H1 (cell line): Measurements from ENCODE around the gene GRB14. TPM values are rescaled to one million over a fixed set of nuclear protein-coding genes. Genes with fewer than 3 reads are reported as not detected.

Experiments
- CTCF ChIA-PET: fragments of 300-600 bp; sonication (Branson Sonifier 250); formaldehyde crosslinking; loops from one replicate; lab custom pipeline; 2021; ENCODE audit not compliant: partially characterized antibody; lab: Charles Lee
- POLR2A ChIA-PET: fragments of 300-600 bp; sonication (Branson Sonifier 250); formaldehyde crosslinking; loops from one replicate; lab custom pipeline; 2021; ENCODE audit warnings: inconsistent platforms; ENCODE audit not compliant: partially characterized antibody; lab: Charles Lee
- DNase-seq, 2 experiments: peaks; one replicate each; pipeline versions ENCODE4 v3.0.0 to v3.0.0-alpha.2; 2010 to 2022; ENCODE audit warnings: low spot score in 2 of 2, low read depth in 1 of 2, mixed read lengths in 1 of 2
- FAIRE-seq: peaks from 2 replicates; lab custom pipeline; 2011; peaks lifted over from hg19 to GRCh38; lab: Jason Lieb, UNC
- H2AFZ ChIP-seq: 2 replicates; pipeline ENCODE4 v1.8.1; 2012; ENCODE audit warnings: low read length, inconsistent platforms
- H2AK5ac ChIP-seq: 2 replicates; pipeline ENCODE4 v1.6.1; 2013; ENCODE audit warnings: low read depth, low read length
- H2BK120ac ChIP-seq: replicated peaks from 2 replicates; pipeline ENCODE3; 2013; ENCODE audit warnings: low read depth, low read length, inconsistent platforms
- H2BK12ac ChIP-seq: 2 replicates; pipeline ENCODE4 v1.6.1; 2013; ENCODE audit warnings: low read depth, low read length
- H2BK15ac ChIP-seq: 2 replicates; pipeline ENCODE4 v1.6.1; 2013; ENCODE audit warnings: low read length
- H2BK20ac ChIP-seq: 2 replicates; pipeline ENCODE4 v1.6.1; 2013; ENCODE audit warnings: low read length
- H2BK5ac ChIP-seq: 2 replicates; pipeline ENCODE4 v1.6.1; 2013; ENCODE audit warnings: low read depth, low read length
- H3K14ac ChIP-seq: 2 replicates; pipeline ENCODE4 v1.6.1; 2013; ENCODE audit warnings: inconsistent platforms; ENCODE audit not compliant: insufficient read length
- H3K18ac ChIP-seq: 2 replicates; pipeline ENCODE4 v1.6.1; 2013; ENCODE audit warnings: low read length; ENCODE audit errors: extremely low read depth
- H3K23ac ChIP-seq: 2 replicates; pipeline ENCODE4 v1.6.1; 2013; ENCODE audit warnings: inconsistent platforms; ENCODE audit not compliant: insufficient read length
- H3K23me2 ChIP-seq: 2 replicates; pipeline ENCODE4 v1.6.1; 2013; ENCODE audit warnings: low read depth, low read length
- H3K27ac ChIP-seq: 2 replicates; pipeline ENCODE4 v1.6.1; 2011; ENCODE audit warnings: low read depth, low read length, inconsistent platforms
- H3K27me3 ChIP-seq, 4 experiments: replicated peaks in 1 of 4; 1 replicate in 1 of 4; 2 replicates in 3 of 4; pipeline versions ENCODE4 v1.6.1 to v1.8.1; 2011 to 2013; ENCODE audit warnings: low read length in 3 of 4, mild to moderate bottlenecking in 3 of 4, inconsistent platforms in 2 of 4, mixed read lengths in 2 of 4, moderate library complexity in 1 of 4; ENCODE audit not compliant: control insufficient read depth in 3 of 4, insufficient read depth in 3 of 4; ENCODE audit errors: extremely low read depth in 1 of 4
- H3K36me3 ChIP-seq, 4 experiments: 2 replicates each; pipeline versions ENCODE4 v1.6.1 to v1.8.1; 2011 to 2013; ENCODE audit warnings: mild to moderate bottlenecking in 4 of 4, low read length in 3 of 4, moderate library complexity in 2 of 4, control low read depth in 1 of 4, inconsistent platforms in 1 of 4; ENCODE audit not compliant: insufficient read depth in 4 of 4, control insufficient read depth in 2 of 4
- H3K4ac ChIP-seq: replicated peaks from 2 replicates; pipeline ENCODE3; 2013; ENCODE audit warnings: low read length, low read depth, mixed read lengths, inconsistent platforms; ENCODE audit not compliant: insufficient read length
- H3K4me1 ChIP-seq, 4 experiments: replicated peaks in 1 of 4; 1 replicate in 1 of 4; 2 replicates in 3 of 4; pipeline versions ENCODE4 v1.6.1 to v1.8.1; 2011 to 2013; ENCODE audit warnings: low read length in 3 of 4, inconsistent platforms in 2 of 4, mixed read lengths in 1 of 4; ENCODE audit not compliant: insufficient read depth in 4 of 4, control insufficient read depth in 3 of 4
- H3K4me2 ChIP-seq, 2 experiments: 2 replicates each; pipeline versions ENCODE4 v1.6.1 to v1.8.1; 2011 to 2013; ENCODE audit warnings: low read depth in 2 of 2, low read length in 2 of 2, control low read depth in 1 of 2, inconsistent platforms in 1 of 2, mild to moderate bottlenecking in 1 of 2; ENCODE audit not compliant: insufficient read depth in 1 of 2
- H3K4me3 ChIP-seq, 4 experiments: fragments of 200-600, 300-600 bp in 1 of 4; sonication (generic), shearing (Covaris generic), sonication (Bioruptor Twin) in 1 of 4; 2 replicates each; pipeline versions ENCODE4 v1.5.1 to v1.8.1; 2011 to 2016; ENCODE audit warnings: low read length in 4 of 4, low read depth in 3 of 4, control low read depth in 2 of 4, inconsistent platforms in 2 of 4, mild to moderate bottlenecking in 2 of 4, mixed read lengths in 1 of 4, moderate library complexity in 1 of 4; ENCODE audit not compliant: insufficient read depth in 2 of 4; ENCODE audit errors: extremely low read depth in 1 of 4
- H3K56ac ChIP-seq: replicated peaks from 2 replicates; pipeline ENCODE3; 2013; ENCODE audit warnings: low read depth, mild to moderate bottlenecking, mixed read lengths, low read length, inconsistent platforms; ENCODE audit not compliant: insufficient read length
- H3K79me1 ChIP-seq: 2 replicates; pipeline ENCODE4 v1.6.1; 2013; ENCODE audit warnings: low read depth, low read length, control low read depth
- H3K79me2 ChIP-seq, 2 experiments: 2 replicates each; pipeline versions ENCODE4 v1.6.1 to v1.8.1; 2012 to 2013; ENCODE audit warnings: low read length in 2 of 2, mild to moderate bottlenecking in 2 of 2, inconsistent platforms in 1 of 2; ENCODE audit not compliant: insufficient read depth in 2 of 2, control insufficient read depth in 1 of 2
- H3K9ac ChIP-seq, 4 experiments: replicated peaks in 1 of 4; 1 replicate in 1 of 4; 2 replicates in 3 of 4; pipeline versions ENCODE4 v1.6.1 to v1.8.1; 2011 to 2013; ENCODE audit warnings: low read depth in 3 of 4, low read length in 3 of 4, control low read depth in 2 of 4, mild to moderate bottlenecking in 2 of 4, moderate library complexity in 2 of 4, inconsistent platforms in 1 of 4; ENCODE audit errors: extremely low read depth in 1 of 4
- H3K9me3 ChIP-seq, 2 experiments: 2 replicates each; pipeline versions ENCODE4 v1.6.1 to v1.8.1; 2012 to 2013; ENCODE audit warnings: mild to moderate bottlenecking in 2 of 2, moderate library complexity in 2 of 2, control low read depth in 1 of 2, inconsistent platforms in 1 of 2, low read depth in 1 of 2, low read length in 1 of 2, mixed read lengths in 1 of 2; ENCODE audit not compliant: insufficient read depth in 2 of 2
- H4K20me1 ChIP-seq, 2 experiments: replicated peaks in 1 of 2; 2 replicates each; pipeline versions ENCODE3 to v1.8.1; 2011 to 2013; ENCODE audit warnings: inconsistent platforms in 2 of 2, low read length in 2 of 2, mild to moderate bottlenecking in 1 of 2; ENCODE audit not compliant: insufficient read depth in 2 of 2, control insufficient read depth in 1 of 2
- H4K5ac ChIP-seq: 2 replicates; pipeline ENCODE4 v1.6.1; 2013; ENCODE audit warnings: low read length, low read depth, mixed read lengths, inconsistent platforms; ENCODE audit not compliant: insufficient read length
- H4K8ac ChIP-seq: 2 replicates; pipeline ENCODE4 v1.8.0; 2013; ENCODE audit warnings: mild to moderate bottlenecking, moderate library complexity, low read length, inconsistent platforms; ENCODE audit not compliant: insufficient read depth; ENCODE audit errors: extremely low read depth
- H4K91ac ChIP-seq: replicated peaks from 2 replicates; pipeline ENCODE3; 2013; ENCODE audit warnings: low read length, mixed read lengths, inconsistent platforms; ENCODE audit not compliant: insufficient read length
- ATF3 ChIP-seq: IDR thresholded peaks from 2 replicates; pipeline ENCODE4 v1.6.1; 2011; ENCODE audit warnings: low read depth, mild to moderate bottlenecking, low read length; ENCODE audit not compliant: insufficient read depth
- BACH1 ChIP-seq: IDR thresholded peaks from 2 replicates; pipeline ENCODE4 v1.6.1; 2012; ENCODE audit warnings: low read length, improper control_type of control experiment
- E2F6 ChIP-seq: IDR thresholded peaks from 2 replicates; pipeline ENCODE4 v1.6.1; 2012; ENCODE audit warnings: inconsistent platforms
- EGR1 ChIP-seq: IDR thresholded peaks from 2 replicates; pipeline ENCODE4 v1.6.1; 2011; ENCODE audit warnings: low read depth, low read length, borderline replicate concordance
- EP300 ChIP-seq, 2 experiments: IDR thresholded peaks; 1 replicate in 1 of 2; 2 replicates in 1 of 2; pipeline ENCODE4 v1.6.1; 2011 to 2012; ENCODE audit warnings: low read depth in 2 of 2, low read length in 2 of 2, mild to moderate bottlenecking in 2 of 2, borderline replicate concordance in 1 of 2, inconsistent platforms in 1 of 2, moderate library complexity in 1 of 2
- RBBP5 ChIP-seq: IDR thresholded peaks from 2 replicates; pipeline ENCODE4 v1.7.1; 2012; ENCODE audit warnings: low read depth, mild to moderate bottlenecking, inconsistent platforms, low read length, moderate library complexity, borderline replicate concordance
- SP2 ChIP-seq: IDR thresholded peaks from 2 replicates; pipeline ENCODE4 v1.6.1; 2012; ENCODE audit warnings: mild to moderate bottlenecking, low read length, inconsistent platforms
- SP4 ChIP-seq: IDR thresholded peaks from 2 replicates; pipeline ENCODE4 v1.6.1; 2012; ENCODE audit warnings: low read length, inconsistent platforms
- TEAD4 ChIP-seq: IDR thresholded peaks from 2 replicates; pipeline ENCODE4 v1.6.1; 2012; ENCODE audit warnings: low read depth, low read length, inconsistent platforms, mixed read lengths
- USF2 ChIP-seq: IDR thresholded peaks from 2 replicates; pipeline ENCODE4 v1.6.1; 2011; ENCODE audit warnings: low read length, improper control_type of control experiment
- ZNF274 ChIP-seq: IDR thresholded peaks from 2 replicates; pipeline ENCODE4 v1.7.0; 2012; ENCODE audit warnings: low read length, borderline replicate concordance; ENCODE audit errors: extremely low read depth
- WGBS, 2 experiments: shearing (Covaris generic) in 1 of 2; methylation state at CpG; one replicate each; pipeline versions ENCODE4 v1.1.6 to v1.1.7; 2013 to 2015; ENCODE audit warnings: low lambda C conversion rate in 2 of 2, mixed read lengths in 2 of 2, inconsistent platforms in 1 of 2, low coverage in 1 of 2, missing lambda C conversion rate in 1 of 2; ENCODE audit not compliant: insufficient replicate concordance in 2 of 2, insufficient coverage in 1 of 2, insufficient read length in 1 of 2; ENCODE audit errors: extremely low coverage in 1 of 2, missing lambda C conversion rate in 1 of 2; 5-methylcytosine and 5-hydroxymethylcytosine counted together
- polyA plus RNA-seq, 7 experiments: library from polyadenylated mRNA; depleted of rRNA in 3 of 7; stranded (reverse) in 5 of 7; unstranded in 2 of 7; fragments of >200 nt in 5 of 7; fragments of 200-250 nt in 2 of 7; gene quantifications; 1 replicate in 5 of 7; 2 replicates in 1 of 7; 4 replicates in 1 of 7; pipeline versions ENCODE4 v1.2.1 to v1.2.3, GENCODE V29; 2011 to 2013; ENCODE audit warnings: missing spikeins in 2 of 7, mixed read lengths in 2 of 7
- total RNA-seq: library from RNA; stranded (reverse); fragmentation: NEBNext Ultra II Directional; extraction: Animal tissue kit (Norgen Biotek cat#: 25700); gene quantifications from 2 replicates; pipeline ENCODE4 v1.2.1, GENCODE V29; 2021

The GRB14 gene
- total and polyA plus RNA-seq, 2 of the 8 experiments (the other 6 are each of a cell fraction or from before 2014, with no cell fraction given): 2.5 to 11.6 TPM

GRCh38 chr2:164613321-164613982 lies 7.8 kb downstream of the GRB14 start:
- Histone ChIP-seq H3K4me1 (no peaks in the 10 kb centered on the region), H4K5ac (no peak overlapping the region), H2BK20ac (no peak overlapping the region), H3K23me2 (no peaks in the 10 kb centered on the region), H3K27ac (no peak overlapping the region), H2BK15ac (no peak overlapping the region), H3K18ac (no peak overlapping the region), H3K79me1 (no peaks in the 10 kb centered on the region), H3K9ac (no peak overlapping the region), H3K4me2 (no peak overlapping the region), H2AK5ac (no peak overlapping the region), H4K8ac (no peak overlapping the region), H3K27me3 (no peaks in the 10 kb centered on the region), H2BK5ac (no peak overlapping the region), H4K20me1 (no peaks in the 10 kb centered on the region), H3K79me2 (no peaks in the 10 kb centered on the region), H3K14ac (no peak overlapping the region), H2BK12ac (no peak overlapping the region), H3K4ac (no peak overlapping the region), H3K9me3 (no peaks in the 10 kb centered on the region), H2AFZ (no peak overlapping the region), H2BK120ac (no peak overlapping the region), H3K23ac (no peak overlapping the region), H3K56ac (no peak overlapping the region), H3K4me3 (no peak overlapping the region), H3K36me3 (no peaks in the 10 kb centered on the region), H4K91ac (no peak overlapping the region)
- 88% methylated on average over 1 of the region's 1 CpG; no CpG with 5 or more reads in 1 of the 2 experiments for WGBS, 2 experiments
- no peak for DNase-seq
- ChIA-PET POLR2A (interaction anchor here (1.1 to 1.4 kb wide), 2 partner anchors 8 to 9 kb away, joined by 3 to 7 read pairs; partner anchors contain the start of gene GRB14), CTCF (interaction anchor here (0.5 to 2.9 kb wide), 5 partner anchors 7 to 39 kb away, joined by 3 to 10 read pairs (median 3); no protein-coding TSS in a partner anchor)
- FAIRE-seq: no peak
- TF ChIP-seq ZNF274 (no peak), ATF3 (no peak), E2F6 (no peak), EGR1 (no peak), BACH1 (no peak), USF2 (no peak), RBBP5 (no peak), EP300 (IDR thresholded peaks at IDR 0.05; ENCODE audit: borderline replicate concordance in 1 of 2, low read depth in 2 of 2, low read length in 2 of 2) (no peak), SP2 (no peak), SP4 (no peak), TEAD4 (no peak)
